ENCODE data around the gene PPP2R5C. TPM values are rescaled to one million over a fixed set of nuclear protein-coding genes. Genes with fewer than 3 reads are reported as not detected.

Gene PPP2R5C
- total RNA-seq, 1 experiment from 2014 or later: 96.1 TPM

DNA sequence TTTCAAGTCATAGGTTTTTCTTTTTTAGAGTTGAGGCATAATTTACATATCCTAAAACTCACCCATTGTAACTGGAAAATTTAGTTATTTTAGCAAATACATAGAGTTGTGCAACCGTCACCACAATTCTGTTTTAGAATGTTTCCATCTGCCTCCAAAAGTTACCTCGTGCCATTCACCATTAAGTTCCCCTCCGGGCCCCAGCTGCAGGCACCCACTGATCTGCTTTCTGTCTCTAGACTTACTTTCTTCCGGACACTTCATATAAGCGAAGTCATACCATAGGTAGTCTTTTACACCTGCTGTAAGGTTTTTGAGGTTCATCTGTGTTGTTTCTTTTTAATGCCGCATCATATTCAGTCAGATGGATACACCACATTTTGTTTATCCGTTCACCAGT lies 28.7 kb downstream of the PPP2R5C start:
- ChIA-PET CTCF (no interaction called here), POLR2A (ENCODE audit: unreplicated experiment) (no interaction called here)
- Histone ChIP-seq H3K9me3 (ENCODE audit: low read length) (no peaks in the 10 kb centered on the region), H3K27ac (ENCODE audit: low read length) (no peak overlapping the region), H3K9ac (ENCODE audit: low read length) (no peak overlapping the region), H3K4me2 (ENCODE audit: low read length) (no peak overlapping the region), H3K4me1 (ENCODE audit: insufficient read depth, low read length) (peaks cover 11% of the 10 kb centered on the region), H4K20me1 (ENCODE audit: low read length) (no peaks in the 10 kb centered on the region), H3K27me3 (ENCODE audit: low read length) (no peaks in the 10 kb centered on the region), H3K4me3 (ENCODE audit: low read length) (no peak overlapping the region), H3K36me3 (ENCODE audit: low read depth, low read length) (no peaks in the 10 kb centered on the region), H3K9me2 (replicated peaks; ENCODE audit: low read length) (no peaks in the 10 kb centered on the region), H2AFZ (ENCODE audit: low read length) (no peak overlapping the region), H3K79me2 (ENCODE audit: low read length) (no peaks in the 10 kb centered on the region), H3F3A (ENCODE audit: low read length, unreplicated experiment) (no peaks in the 10 kb centered on the region)
- intact Hi-C loops (cut with micrococcal nuclease): no loop called here
- DNase-seq (no peak), ATAC-seq (no peak)
- TF ChIP-seq EZH2phosphoT487 (IDR thresholded peaks at IDR 0.05; ENCODE audit: borderline replicate concordance, low read length) (no peak), EZH2 (IDR thresholded peaks at IDR 0.05; ENCODE audit: low read length, unreplicated experiment) (no peak)
- TF ChIP-seq, protein P1, sequence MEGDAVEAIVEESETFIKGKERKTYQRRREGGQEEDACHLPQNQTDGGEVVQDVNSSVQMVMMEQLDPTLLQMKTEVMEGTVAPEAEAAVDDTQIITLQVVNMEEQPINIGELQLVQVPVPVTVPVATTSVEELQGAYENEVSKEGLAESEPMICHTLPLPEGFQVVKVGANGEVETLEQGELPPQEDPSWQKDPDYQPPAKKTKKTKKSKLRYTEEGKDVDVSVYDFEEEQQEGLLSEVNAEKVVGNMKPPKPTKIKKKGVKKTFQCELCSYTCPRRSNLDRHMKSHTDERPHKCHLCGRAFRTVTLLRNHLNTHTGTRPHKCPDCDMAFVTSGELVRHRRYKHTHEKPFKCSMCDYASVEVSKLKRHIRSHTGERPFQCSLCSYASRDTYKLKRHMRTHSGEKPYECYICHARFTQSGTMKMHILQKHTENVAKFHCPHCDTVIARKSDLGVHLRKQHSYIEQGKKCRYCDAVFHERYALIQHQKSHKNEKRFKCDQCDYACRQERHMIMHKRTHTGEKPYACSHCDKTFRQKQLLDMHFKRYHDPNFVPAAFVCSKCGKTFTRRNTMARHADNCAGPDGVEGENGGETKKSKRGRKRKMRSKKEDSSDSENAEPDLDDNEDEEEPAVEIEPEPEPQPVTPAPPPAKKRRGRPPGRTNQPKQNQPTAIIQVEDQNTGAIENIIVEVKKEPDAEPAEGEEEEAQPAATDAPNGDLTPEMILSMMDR (conservative IDR thresholded peaks at IDR 0.05; ENCODE audit: low read depth, low read length): no peak
- no TSS peak for BruUV-seq (replicated peaks)

DNA sequence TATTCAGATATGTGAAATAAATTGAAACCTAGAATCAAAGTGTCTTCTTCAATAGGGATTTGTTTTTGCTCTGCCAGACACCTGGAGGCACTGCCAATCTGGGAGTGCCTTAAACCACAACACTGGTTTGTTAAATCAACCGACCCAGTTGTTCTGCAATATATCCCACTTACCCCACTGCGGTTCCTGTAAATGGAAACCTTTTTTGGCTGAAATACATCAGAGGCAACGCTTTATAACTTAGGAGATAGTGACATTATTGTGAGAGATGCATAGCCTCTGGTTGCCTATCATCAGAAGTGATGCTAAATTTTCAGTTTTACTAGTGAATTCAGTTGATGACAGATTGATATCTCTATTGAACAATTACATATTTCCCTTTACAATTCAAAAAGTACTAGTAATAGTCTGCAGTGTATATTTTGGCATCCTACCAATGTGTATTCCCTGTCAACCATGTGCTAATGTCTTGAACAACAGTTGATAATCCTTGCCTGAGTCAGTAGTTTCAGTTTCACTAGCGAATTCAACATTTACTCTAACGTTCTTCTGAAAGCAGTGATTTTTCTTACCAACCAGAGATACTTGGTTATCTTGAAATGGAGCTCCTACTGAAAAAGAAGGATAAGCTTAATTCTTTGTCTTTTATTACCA lies 30.5 kb downstream of the PPP2R5C start:
- Histone ChIP-seq H3K27me3 (ENCODE audit: low read length) (no peaks in the 10 kb centered on the region), H3K9ac (ENCODE audit: low read length) (peak overlapping the region; percentile 17; the same call in 1 of the 2 replicates), H3K27ac (ENCODE audit: low read length) (peak overlapping the region; percentile 27), H4K20me1 (ENCODE audit: low read length) (no peaks in the 10 kb centered on the region), H3K79me2 (ENCODE audit: low read length) (no peaks in the 10 kb centered on the region), H3K4me3 (ENCODE audit: low read length) (peak overlapping the region; percentile 57), H3K9me3 (ENCODE audit: low read length) (no peaks in the 10 kb centered on the region), H3K9me2 (replicated peaks; ENCODE audit: low read length) (no peaks in the 10 kb centered on the region), H3K4me2 (ENCODE audit: low read length) (peak overlapping the region; percentile 75), H3K4me1 (ENCODE audit: insufficient read depth, low read length) (peaks cover 11% of the 10 kb centered on the region), H3F3A (ENCODE audit: low read length, unreplicated experiment) (no peaks in the 10 kb centered on the region), H3K36me3 (ENCODE audit: low read depth, low read length) (no peaks in the 10 kb centered on the region), H2AFZ (ENCODE audit: low read length) (peak overlapping the region; percentile 45)
- peak; percentile 68 for DNase-seq
- no TSS peak for BruUV-seq (replicated peaks)
- ChIA-PET CTCF (interaction anchor here (0.6 kb wide), 2 partner anchors 21 to 54 kb away, joined by 3 to 4 read pairs; no protein-coding TSS in a partner anchor), POLR2A (ENCODE audit: unreplicated experiment) (no interaction called here)
- intact Hi-C loops (cut with micrococcal nuclease): loop anchor here (2.0 kb wide), 1 partner anchor 17 kb away; no protein-coding TSS in a partner anchor
- TF ChIP-seq EZH2 (IDR thresholded peaks at IDR 0.05; ENCODE audit: low read length, unreplicated experiment): no peak
- TF ChIP-seq, protein P1 (conservative IDR thresholded peaks at IDR 0.05; ENCODE audit: low read depth, low read length): no peak
- TF ChIP-seq EZH2phosphoT487 (IDR thresholded peaks at IDR 0.05; ENCODE audit: borderline replicate concordance, low read length): no peak
- peak; percentile 70 for ATAC-seq

DNA sequence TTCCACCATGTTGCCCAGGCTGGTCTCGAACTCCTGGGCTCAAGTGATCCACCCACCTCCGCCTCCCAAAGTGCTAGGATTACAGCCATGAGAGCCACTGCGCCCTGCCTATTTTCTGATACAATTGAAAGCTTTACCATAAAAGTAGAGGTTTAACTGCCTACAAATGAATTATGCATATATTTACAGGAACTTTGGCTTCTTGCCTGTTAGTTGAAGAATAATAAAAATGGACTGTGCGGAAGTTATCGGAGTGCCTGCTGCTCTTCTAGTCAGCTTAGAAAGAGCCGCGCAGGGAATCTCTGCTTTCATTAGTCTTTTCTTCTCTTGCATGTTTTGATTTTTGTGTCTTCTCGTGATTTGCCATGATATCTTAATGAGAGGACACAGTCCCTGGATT lies 34.5 kb downstream of the PPP2R5C start:
- peaks cover 11% of the 10 kb centered on the region for H3K4me1 ChIP-seq (ENCODE audit: insufficient read depth, low read length)
- DNase-seq: no peak
- no peak overlapping the region for H3K4me3 ChIP-seq (ENCODE audit: low read length)
- BruUV-seq (replicated peaks): no TSS peak
- POLR2A ChIA-PET (ENCODE audit: unreplicated experiment): no interaction called here
- no peak overlapping the region for H3K27ac ChIP-seq (ENCODE audit: low read length)
- no peaks in the 10 kb centered on the region for H3F3A ChIP-seq (ENCODE audit: low read length, unreplicated experiment)
- intact Hi-C loops (cut with micrococcal nuclease): no loop called here
- H3K27me3 ChIP-seq (ENCODE audit: low read length): no peaks in the 10 kb centered on the region
- no peaks in the 10 kb centered on the region for H3K79me2 ChIP-seq (ENCODE audit: low read length)
- H3K9me3 ChIP-seq (ENCODE audit: low read length): no peaks in the 10 kb centered on the region
- H2AFZ ChIP-seq (ENCODE audit: low read length): no peak overlapping the region
- TF ChIP-seq EZH2phosphoT487 (IDR thresholded peaks at IDR 0.05; ENCODE audit: borderline replicate concordance, low read length) (no peak), EZH2 (IDR thresholded peaks at IDR 0.05; ENCODE audit: low read length, unreplicated experiment) (no peak)
- CTCF ChIA-PET: no interaction called here
- no peak overlapping the region for H3K9ac ChIP-seq (ENCODE audit: low read length)
- no peaks in the 10 kb centered on the region for H3K36me3 ChIP-seq (ENCODE audit: low read depth, low read length)
- no peaks in the 10 kb centered on the region for H3K9me2 ChIP-seq (replicated peaks; ENCODE audit: low read length)
- no peak for ATAC-seq
- H3K4me2 ChIP-seq (ENCODE audit: low read length): no peak overlapping the region
- no peaks in the 10 kb centered on the region for H4K20me1 ChIP-seq (ENCODE audit: low read length)
